ENCODE measurements around the gene AUNIP. TPM values are rescaled to one million over a fixed set of nuclear protein-coding genes. Genes with fewer than 3 reads are reported as not detected.

The AUNIP gene
- total RNA-seq, 3 donors from 2014 or later (not counting 1 experiment from before 2014, with no cell fraction given) = 0.16 to 0.50 (median 0.20) TPM

- no peaks in the 10 kb centered on the region for H3K9me3 ChIP-seq (ENCODE audit: control insufficient read depth, insufficient read depth, low read length)
- H3K27ac ChIP-seq (ENCODE audit: low read length) = no peak overlapping the region
- no peaks in the 10 kb centered on the region for H3K27me3 ChIP-seq (ENCODE audit: control insufficient read depth, insufficient read depth, low read length)
- DNase-seq = no peak
- Mint-ChIP-seq H3K27me3 (ENCODE audit: low read depth in 2 of 2) (no peaks in the 10 kb centered on the region), H3K36me3 (no peaks in the 10 kb centered on the region), H3K27ac (no peak overlapping the region), H3K9me3 (no peaks in the 10 kb centered on the region), H3K4me1 (peaks cover 8 to 9% of the 10 kb centered on the region in 2 donors), H3K4me3 (no peak overlapping the region)
- 94% methylated on average over 4 of the region's 5 CpGs for WGBS (ENCODE audit: insufficient coverage)
- intact Hi-C loops (cut with micrococcal nuclease) = no loop called here
- ATAC-seq = no peak
- H3K4me3 ChIP-seq (ENCODE audit: low read length) = no peak overlapping the region
- peaks cover 10% of the 10 kb centered on the region for H3K4me1 ChIP-seq (ENCODE audit: control insufficient read depth, insufficient read depth, low read length)
- no peaks in the 10 kb centered on the region for H3K36me3 ChIP-seq (ENCODE audit: control insufficient read depth, insufficient read depth, low read length)
- no peak for TF ChIP-seq CTCF (IDR thresholded peaks at IDR 0.05)
Observed at GRCh38 chr1:25891606-25892005, 32.3 kb upstream of the AUNIP start.

GRCh38 chr1:25890239-25891034 lies 31.2 kb upstream of the AUNIP start:
- no peaks in the 10 kb centered on the region for H3K9me3 ChIP-seq (ENCODE audit: control insufficient read depth, insufficient read depth, low read length)
- no peak overlapping the region for H3K4me3 Mint-ChIP-seq
- H3K36me3 Mint-ChIP-seq = no peaks in the 10 kb centered on the region
- peaks cover 4% of the 10 kb centered on the region in 2 donors for H3K4me1 Mint-ChIP-seq
- H3K27ac Mint-ChIP-seq = no peak overlapping the region
- no peaks in the 10 kb centered on the region for H3K27me3 Mint-ChIP-seq (ENCODE audit: low read depth in 2 of 2)
- H3K27ac ChIP-seq (ENCODE audit: low read length) = no peak overlapping the region
- peaks cover 5% of the 10 kb centered on the region for H3K4me1 ChIP-seq (ENCODE audit: control insufficient read depth, insufficient read depth, low read length)
- H3K4me3 ChIP-seq (ENCODE audit: low read length) = no peak overlapping the region
- H3K9me3 Mint-ChIP-seq = no peaks in the 10 kb centered on the region
- no peak for TF ChIP-seq CTCF (IDR thresholded peaks at IDR 0.05)
- WGBS (ENCODE audit: insufficient coverage) = 98% methylated on average over 10 of the region's 10 CpGs
- H3K27me3 ChIP-seq (ENCODE audit: control insufficient read depth, insufficient read depth, low read length) = no peaks in the 10 kb centered on the region
- ATAC-seq (no peak), DNase-seq (no peak)
- intact Hi-C loops (cut with micrococcal nuclease) = no loop called here
- no peaks in the 10 kb centered on the region for H3K36me3 ChIP-seq (ENCODE audit: control insufficient read depth, insufficient read depth, low read length)

GRCh38 chr1:25889470-25889869 lies 30.2 kb upstream of the AUNIP start:
- no peaks in the 10 kb centered on the region for H3K27me3 Mint-ChIP-seq (ENCODE audit: low read depth in 2 of 2)
- Histone ChIP-seq H3K4me1 (ENCODE audit: control insufficient read depth, insufficient read depth, low read length) (no peaks in the 10 kb centered on the region), H3K36me3 (ENCODE audit: control insufficient read depth, insufficient read depth, low read length) (no peaks in the 10 kb centered on the region), H3K4me3 (ENCODE audit: low read length) (no peak overlapping the region), H3K9me3 (ENCODE audit: control insufficient read depth, insufficient read depth, low read length) (no peaks in the 10 kb centered on the region), H3K27me3 (ENCODE audit: control insufficient read depth, insufficient read depth, low read length) (no peaks in the 10 kb centered on the region), H3K27ac (ENCODE audit: low read length) (no peak overlapping the region)
- intact Hi-C loops (cut with micrococcal nuclease) = no loop called here
- no peaks in the 10 kb centered on the region for H3K9me3 Mint-ChIP-seq
- no peak for ATAC-seq
- H3K4me3 Mint-ChIP-seq = no peak overlapping the region
- H3K4me1 Mint-ChIP-seq = no peaks in the 10 kb centered on the region
- DNase-seq = no peak
- no peaks in the 10 kb centered on the region for H3K36me3 Mint-ChIP-seq
- TF ChIP-seq CTCF (IDR thresholded peaks at IDR 0.05) = no peak
- 95% methylated on average over 3 of the region's 3 CpGs for WGBS (ENCODE audit: insufficient coverage)
- no peak overlapping the region for H3K27ac Mint-ChIP-seq

Data from natural killer cell (primary cell).